ENCODE data around the gene SNX27. TPM values are rescaled to one million over a fixed set of nuclear protein-coding genes. Genes with fewer than 3 reads are reported as not detected.
"Not testable (repeated sequence)": the region's sequence is repeated elsewhere in the genome, so short reads cannot be mapped to it uniquely, and the experiment has no call there.

SNX27 gene
- total RNA-seq, 1 donor from 2014 or later: 33.4 TPM

- no peak for DNase-seq
Measured at GRCh38 chr1:151723726-151724370, 112.0 kb downstream of the SNX27 start.

- peak; percentile 61 for DNase-seq
Measured at GRCh38 chr1:151728151-151729054, 116.6 kb downstream of the SNX27 start.

GRCh38 chr1:151729157-151729965 lies 117.5 kb downstream of the SNX27 start:
- no peak for DNase-seq

GRCh38 chr1:151729966-151730291 lies 118.1 kb downstream of the SNX27 start:
- DNase-seq: no peak

- DNase-seq: no peak
Measured at GRCh38 chr1:151733126-151733525, 121.3 kb downstream of the SNX27 start.

GRCh38 chr1:151733995-151734394 lies 122.1 kb downstream of the SNX27 start:
- DNase-seq: not testable (repeated sequence)

- no peak for DNase-seq
Measured at GRCh38 chr1:151737026-151737425, 125.2 kb downstream of the SNX27 start.

- no peak for DNase-seq
Measured at GRCh38 chr1:151737479-151737878, 125.6 kb downstream of the SNX27 start.

- peak; percentile 12 for DNase-seq
Measured at GRCh38 chr1:151739590-151740355, 127.9 kb downstream of the SNX27 start.

GRCh38 chr1:151741516-151741915 lies 129.7 kb downstream of the SNX27 start:
- no peak for DNase-seq

Small RNAs within 50 kb of the gene (small RNA-seq; reads per million reads assigned to genes)
- gene RNU6-1062P (ENCODE audit: low replicate concordance): not detected
- not detected for gene RNU6-662P (ENCODE audit: low replicate concordance)

Other genes starting within 250 kb of the SNX27 start
- gene SELENBP1, start 239.3 kb upstream of the SNX27 start, total RNA-seq: 46.2 TPM
- 176 TPM for gene PSMB4, start 212.5 kb upstream of the SNX27 start, total RNA-seq
- 53.0 TPM for gene POGZ, start 152.6 kb upstream of the SNX27 start, total RNA-seq
- 6.0 TPM for gene CGN, start 100.7 kb upstream of the SNX27 start, total RNA-seq
- 33.3 TPM for gene TUFT1, start 71.7 kb upstream of the SNX27 start, total RNA-seq
- gene CELF3, start 104.8 kb downstream of the SNX27 start, total RNA-seq: 0.49 TPM
- gene RIIAD1, start 109.5 kb downstream of the SNX27 start, total RNA-seq: not detected
- 63.9 TPM for gene MRPL9, start 151.4 kb downstream of the SNX27 start, total RNA-seq
- 6.0 TPM for gene TDRKH, start 178.4 kb downstream of the SNX27 start, total RNA-seq
- 0.10 TPM for gene LINGO4, start 193.4 kb downstream of the SNX27 start, total RNA-seq
- 4.0 TPM for gene RORC, start 219.8 kb downstream of the SNX27 start, total RNA-seq
- gene C2CD4D, start 227.8 kb downstream of the SNX27 start, total RNA-seq: not detected
- gene THEM5, start 241.7 kb downstream of the SNX27 start, total RNA-seq: 8.4 TPM